Activated CD4-positive, alpha-beta memory T cell treated with anti-CD3 and anti-CD28 coated beads, Interleukin-2, amount 10 ng/mL, durations not matched to agents 7 days and 5 days (primary cell): ENCODE results near the gene TBC1D7. TPM values are rescaled to one million over a fixed set of nuclear protein-coding genes. Genes with fewer than 3 reads are reported as not detected.

Experiments
- CTCF ChIA-PET: fragments of 350-600 bp; sonication (Branson Sonifier 250); formaldehyde crosslinking; loops from one replicate; lab custom pipeline; 2021; ENCODE audit warnings: antibody characterized with exemption, inconsistent platforms; lab: Charles Lee
- POLR2A ChIA-PET: fragments of 350-600 bp; sonication (Branson Sonifier 250); formaldehyde crosslinking; loops from one replicate; lab custom pipeline; 2021; ENCODE audit warnings: antibody characterized with exemption; lab: Charles Lee
- DNase-seq: peaks from one replicate; pipeline ENCODE4 v3.0.0-alpha.2; 2020
- H3K27ac Mint-ChIP-seq: one replicate; pipeline ENCODE4 v1.8.0; 2021; ENCODE audit warnings: mild to moderate bottlenecking, mixed read lengths
- H3K27me3 Mint-ChIP-seq: one replicate; pipeline ENCODE4 v1.8.0; 2021; ENCODE audit warnings: mixed read lengths
- H3K36me3 Mint-ChIP-seq: one replicate; pipeline ENCODE4 v1.8.0; 2021; ENCODE audit warnings: low read depth, mixed read lengths
- H3K4me1 Mint-ChIP-seq: one replicate; pipeline ENCODE4 v1.8.0; 2021; ENCODE audit warnings: mixed read lengths
- H3K4me3 Mint-ChIP-seq: one replicate; pipeline ENCODE4 v1.8.0; 2021; ENCODE audit warnings: mild to moderate bottlenecking, mixed read lengths
- H3K9me3 Mint-ChIP-seq: one replicate; pipeline ENCODE4 v1.8.0; 2021; ENCODE audit warnings: mixed read lengths
- total RNA-seq, 2 experiments: library from RNA; stranded (reverse); gene quantifications; one replicate each; pipeline ENCODE4 v1.2.3, GENCODE V29; 2021

TBC1D7 gene
- total RNA-seq, 2 experiments from 2014 or later: 18.7 to 19.1 TPM

GRCh38 chr6:13297391-13297790, 30.9 kb downstream of the TBC1D7 start:
- no peak for DNase-seq
- Mint-ChIP-seq H3K27me3 (no peaks in the 10 kb centered on the region), H3K27ac (no peak overlapping the region), H3K9me3 (no peaks in the 10 kb centered on the region), H3K4me1 (peaks cover 6% of the 10 kb centered on the region), H3K4me3 (no peak overlapping the region), H3K36me3 (peaks cover 43% of the 10 kb centered on the region)
- CTCF ChIA-PET: interaction anchor here (0.5 kb wide), 1 partner anchor 8 kb away, joined by 4 read pairs; no protein-coding TSS in a partner anchor
- POLR2A ChIA-PET: interaction anchor here (1.8 kb wide), 1 partner anchor 31 kb away, joined by 4 read pairs; the partner anchor contains the start of gene TBC1D7

DNA sequence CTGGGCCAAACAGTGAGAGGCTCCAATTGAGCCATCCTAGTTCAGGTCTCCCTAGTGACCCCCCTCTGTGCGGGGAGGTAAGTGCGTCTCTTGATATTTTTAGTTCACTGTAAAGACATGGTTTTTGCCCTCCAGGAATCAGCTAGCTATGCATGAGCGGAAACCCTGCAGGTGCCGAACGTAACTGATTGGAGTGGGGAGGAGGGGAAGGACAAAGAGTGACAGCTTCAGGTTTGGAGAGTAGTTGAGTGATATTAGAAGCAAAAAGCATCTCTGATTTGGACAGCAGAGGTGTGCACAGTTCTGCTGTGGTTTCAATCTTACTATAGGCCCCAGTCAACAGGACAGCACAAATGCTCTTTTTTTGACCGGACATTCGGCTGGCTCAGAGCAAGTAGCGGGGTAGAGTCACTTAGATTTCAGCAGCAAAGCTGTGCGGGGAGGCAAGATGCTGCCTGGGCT, 31.8 kb downstream of the TBC1D7 start:
- no peaks in the 10 kb centered on the region for H3K27me3 Mint-ChIP-seq
- H3K9me3 Mint-ChIP-seq: no peaks in the 10 kb centered on the region
- CTCF ChIA-PET: no interaction called here
- no peak for DNase-seq
- POLR2A ChIA-PET: interaction anchor here (1.8 kb wide), 1 partner anchor 31 kb away, joined by 4 read pairs; the partner anchor contains the start of gene TBC1D7
- H3K27ac Mint-ChIP-seq: no peak overlapping the region
- H3K4me3 Mint-ChIP-seq: no peak overlapping the region
- peaks cover 2% of the 10 kb centered on the region for H3K4me1 Mint-ChIP-seq
- H3K36me3 Mint-ChIP-seq: peaks cover 39% of the 10 kb centered on the region

DNA sequence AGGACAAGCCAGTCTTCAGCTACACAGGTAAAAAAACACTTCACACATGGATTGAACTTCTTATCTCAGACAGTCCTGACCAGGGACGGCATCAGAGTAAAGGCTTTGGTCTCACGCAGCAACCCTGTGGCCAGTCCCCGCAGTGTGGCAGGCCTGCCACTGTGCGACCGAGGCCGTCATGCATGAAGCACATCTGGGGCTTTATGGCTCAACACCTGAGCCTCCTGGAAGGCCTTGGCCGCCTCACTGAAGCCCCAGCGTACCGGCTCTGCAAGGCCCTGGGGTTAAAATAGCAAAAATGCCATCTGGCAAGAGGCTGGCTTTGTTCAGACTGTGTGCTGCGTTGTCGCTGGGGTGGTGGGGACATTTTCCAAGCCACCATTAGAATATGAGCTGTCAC, 32.8 kb downstream of the TBC1D7 start:
- ChIA-PET CTCF (no interaction called here), POLR2A (no interaction called here)
- Mint-ChIP-seq H3K9me3 (no peaks in the 10 kb centered on the region), H3K4me3 (no peak overlapping the region), H3K27me3 (no peaks in the 10 kb centered on the region), H3K36me3 (peaks cover 34% of the 10 kb centered on the region), H3K27ac (no peak overlapping the region), H3K4me1 (no peaks in the 10 kb centered on the region)
- DNase-seq: no peak

DNA sequence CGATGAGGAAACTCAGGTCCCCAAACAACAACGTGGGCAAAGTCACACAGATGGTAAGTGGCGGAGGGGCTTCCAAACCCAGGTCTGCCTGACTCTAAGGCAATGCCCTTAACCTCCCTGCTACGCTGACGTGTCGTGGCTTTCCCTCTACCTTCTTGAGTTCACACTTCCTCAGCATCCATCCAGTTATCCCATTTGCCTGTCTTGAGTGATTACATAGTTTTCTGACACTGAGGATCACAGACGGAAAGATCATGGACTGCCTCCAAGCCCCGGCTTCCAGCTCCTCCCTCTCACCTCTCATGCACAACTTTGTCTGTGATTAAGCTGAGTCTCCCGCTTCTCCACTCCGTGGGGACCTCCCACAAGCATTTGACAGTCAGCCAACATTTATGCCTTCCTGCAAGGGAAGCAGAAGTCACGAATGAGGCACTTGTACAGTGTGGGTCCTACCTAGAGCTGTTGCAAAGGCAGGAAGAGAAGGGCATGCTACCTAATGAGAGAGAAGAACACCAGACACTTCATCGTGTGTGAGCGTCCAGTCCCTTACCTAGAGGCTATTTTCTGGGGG, 33.8 kb downstream of the TBC1D7 start:
- Mint-ChIP-seq H3K4me3 (no peak overlapping the region), H3K27me3 (no peaks in the 10 kb centered on the region), H3K4me1 (no peaks in the 10 kb centered on the region), H3K27ac (no peak overlapping the region), H3K9me3 (peaks cover 3% of the 10 kb centered on the region), H3K36me3 (peaks cover 34% of the 10 kb centered on the region)
- POLR2A ChIA-PET: no interaction called here
- CTCF ChIA-PET: no interaction called here
- DNase-seq: no peak

GRCh38 chr6:13292774-13293173, 35.6 kb downstream of the TBC1D7 start:
- DNase-seq: no peak
- Mint-ChIP-seq H3K36me3 (peaks cover 39% of the 10 kb centered on the region), H3K27ac (no peak overlapping the region), H3K4me1 (no peaks in the 10 kb centered on the region), H3K4me3 (no peak overlapping the region), H3K9me3 (peaks cover 6% of the 10 kb centered on the region), H3K27me3 (no peaks in the 10 kb centered on the region)
- ChIA-PET POLR2A (no interaction called here), CTCF (no interaction called here)

DNA sequence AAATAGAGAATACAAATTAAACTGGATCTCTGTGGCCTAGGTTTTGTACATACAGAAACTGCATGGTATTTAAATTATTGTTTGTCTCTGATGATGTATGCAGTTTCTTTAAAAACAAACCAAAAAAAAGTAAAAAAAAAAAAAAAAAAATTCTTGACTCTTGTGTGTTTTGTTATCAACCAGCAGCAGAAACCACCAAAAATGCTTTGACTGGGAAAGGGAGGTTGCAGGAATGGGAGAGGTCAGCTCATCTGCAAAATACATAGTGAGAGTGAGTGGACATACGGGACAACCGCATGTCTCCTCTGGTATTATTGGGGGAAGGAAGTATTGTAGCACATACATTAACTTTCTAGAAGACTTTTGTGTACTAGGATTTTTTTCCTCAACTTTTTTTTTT, 38.0 kb downstream of the TBC1D7 start:
- H3K9me3 Mint-ChIP-seq: peaks cover 20% of the 10 kb centered on the region
- POLR2A ChIA-PET: no interaction called here

DNA sequence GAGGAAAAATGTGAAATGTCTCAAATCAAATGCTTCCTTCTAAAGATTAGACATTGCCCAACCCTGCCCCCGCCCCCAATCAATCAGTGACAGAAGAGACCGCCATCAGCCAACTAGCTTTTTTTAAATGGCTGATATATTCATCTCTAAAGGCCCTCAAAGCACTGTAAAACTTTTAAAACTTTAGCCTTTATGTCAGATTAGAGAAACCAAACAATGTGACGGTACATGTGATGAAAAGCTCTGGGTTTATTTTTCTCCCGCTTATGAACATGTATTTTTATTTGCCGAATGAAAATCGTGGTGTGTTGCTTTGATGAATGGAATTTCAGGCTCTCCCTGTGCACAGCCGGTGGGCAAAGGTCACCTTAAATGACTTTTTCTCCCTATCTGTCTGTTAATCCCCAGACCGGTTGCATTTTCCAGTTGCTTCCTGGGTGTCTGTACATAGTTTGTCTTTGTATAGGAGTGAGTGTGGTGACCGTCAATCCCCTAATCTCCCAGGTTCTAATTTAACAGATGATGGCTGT, 38.5 kb downstream of the TBC1D7 start:
- Mint-ChIP-seq H3K4me1 (no peaks in the 10 kb centered on the region), H3K36me3 (peaks cover 55% of the 10 kb centered on the region), H3K9me3 (peaks cover 20% of the 10 kb centered on the region), H3K27me3 (no peaks in the 10 kb centered on the region), H3K27ac (no peak overlapping the region), H3K4me3 (no peak overlapping the region)
- no peak for DNase-seq
- CTCF ChIA-PET: interaction anchor here (1.1 kb wide), 1 partner anchor 13 kb away, joined by 3 read pairs; no protein-coding TSS in a partner anchor
- POLR2A ChIA-PET: no interaction called here

More for the DNA sequence above, 38.0 kb downstream of the TBC1D7 start:
- Mint-ChIP-seq H3K27me3 (no peaks in the 10 kb centered on the region), H3K4me1 (no peaks in the 10 kb centered on the region), H3K4me3 (no peak overlapping the region), H3K27ac (no peak overlapping the region), H3K36me3 (peaks cover 59% of the 10 kb centered on the region)
- no peak for DNase-seq
- CTCF ChIA-PET: no interaction called here

DNA sequence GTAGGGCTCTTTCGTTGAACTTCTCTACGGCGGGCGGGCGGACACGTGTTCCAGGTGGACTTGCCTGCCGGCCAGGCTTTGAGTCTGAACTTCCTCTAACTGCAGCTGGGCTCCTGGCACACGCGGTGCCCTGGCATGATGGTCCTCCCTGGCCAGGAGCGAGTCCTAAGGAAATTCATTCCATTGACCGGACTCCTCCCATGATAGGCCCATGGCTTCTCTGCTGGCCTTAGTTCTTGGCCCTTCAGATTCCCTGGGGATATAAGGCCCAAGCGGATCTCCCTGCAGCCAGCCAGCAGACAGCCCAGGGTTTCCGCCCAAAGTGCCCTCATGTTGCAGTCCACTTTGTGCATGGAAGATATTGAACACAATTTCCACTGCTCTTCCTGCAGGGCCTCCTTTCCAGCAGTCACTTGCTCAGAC, 39.4 kb downstream of the TBC1D7 start:
- Mint-ChIP-seq H3K36me3 (peaks cover 46% of the 10 kb centered on the region), H3K4me3 (no peak overlapping the region), H3K27me3 (no peaks in the 10 kb centered on the region), H3K4me1 (no peaks in the 10 kb centered on the region), H3K27ac (no peak overlapping the region), H3K9me3 (peaks cover 20% of the 10 kb centered on the region)
- ChIA-PET CTCF (interaction anchor here (0.8 to 1.1 kb wide), 2 partner anchors 8 to 14 kb away, joined by 3 to 4 read pairs; no protein-coding TSS in a partner anchor), POLR2A (no interaction called here)
- DNase-seq: no peak

DNA sequence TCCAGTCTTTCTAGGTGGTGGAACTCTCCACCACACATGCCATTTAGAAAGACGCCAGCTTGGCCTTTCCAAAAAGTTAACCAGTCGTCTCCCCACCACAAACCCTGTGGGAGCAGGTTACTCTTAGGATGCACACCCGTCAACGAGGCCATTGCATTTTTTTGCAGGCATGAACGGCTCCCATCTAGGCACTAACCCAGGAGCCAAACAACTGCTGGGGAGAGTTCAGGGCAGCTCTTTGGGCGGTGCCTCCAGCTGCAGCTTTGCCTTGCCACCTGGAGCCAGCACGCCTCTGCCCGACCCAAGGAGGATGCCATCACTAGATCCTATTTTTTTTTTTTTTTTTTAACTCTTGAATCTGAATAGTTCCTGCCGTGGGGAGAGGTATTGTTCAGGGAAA, 39.9 kb downstream of the TBC1D7 start:
- peaks cover 20% of the 10 kb centered on the region for H3K9me3 Mint-ChIP-seq
- peaks cover 43% of the 10 kb centered on the region for H3K36me3 Mint-ChIP-seq
- H3K27me3 Mint-ChIP-seq: no peaks in the 10 kb centered on the region
- H3K4me1 Mint-ChIP-seq: no peaks in the 10 kb centered on the region
- DNase-seq: peak; percentile 5
- no peak overlapping the region for H3K4me3 Mint-ChIP-seq
- H3K27ac Mint-ChIP-seq: no peak overlapping the region
- CTCF ChIA-PET: interaction anchor here (0.8 kb wide), 1 partner anchor 9 kb away, joined by 4 read pairs; no protein-coding TSS in a partner anchor
- POLR2A ChIA-PET: interaction anchor here (1.1 kb wide), 1 partner anchor 40 kb away, joined by 3 read pairs; the partner anchor contains the start of gene TBC1D7

DNA sequence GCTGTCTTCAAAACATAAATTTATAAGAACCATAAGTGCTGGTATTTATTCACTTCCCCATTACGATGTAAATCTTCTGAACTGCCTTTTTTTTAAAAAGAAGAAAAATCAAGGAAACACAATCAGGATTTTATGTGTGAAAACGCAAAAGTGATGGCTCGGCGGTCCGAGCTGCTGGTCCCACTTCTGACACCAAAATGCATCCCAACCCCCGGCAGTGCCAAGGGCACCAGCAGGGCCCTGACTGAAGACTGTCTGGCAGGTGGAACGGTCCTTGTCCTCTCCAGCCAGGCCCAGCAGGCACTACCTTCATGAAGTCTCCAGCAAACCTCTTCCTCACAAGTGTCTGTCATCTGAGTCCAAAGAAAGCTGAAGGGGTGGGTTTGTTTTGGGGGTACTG, 41.2 kb downstream of the TBC1D7 start:
- H3K27me3 Mint-ChIP-seq: no peaks in the 10 kb centered on the region
- H3K4me1 Mint-ChIP-seq: peaks cover under 1% of the 10 kb centered on the region
- DNase-seq: no peak
- ChIA-PET CTCF (no interaction called here), POLR2A (interaction anchor here (1.1 kb wide), 1 partner anchor 41 kb away, joined by 3 read pairs; the partner anchor contains the start of gene TBC1D7)
- peaks cover 20% of the 10 kb centered on the region for H3K9me3 Mint-ChIP-seq
- H3K27ac Mint-ChIP-seq: no peak overlapping the region
- peaks cover 36% of the 10 kb centered on the region for H3K36me3 Mint-ChIP-seq
- H3K4me3 Mint-ChIP-seq: no peak overlapping the region

- Mint-ChIP-seq H3K4me1 (peaks cover 2% of the 10 kb centered on the region), H3K27me3 (no peaks in the 10 kb centered on the region), H3K4me3 (no peak overlapping the region), H3K36me3 (peaks cover 36% of the 10 kb centered on the region), H3K9me3 (peaks cover 20% of the 10 kb centered on the region), H3K27ac (no peak overlapping the region)
- ChIA-PET POLR2A (no interaction called here), CTCF (no interaction called here)
- no peak for DNase-seq
These were observed 42.2 kb downstream of the TBC1D7 start for GRCh38 chr6:13286181-13286580.

- ChIA-PET CTCF (no interaction called here), POLR2A (no interaction called here)
- peaks cover 36% of the 10 kb centered on the region for H3K36me3 Mint-ChIP-seq
- no peaks in the 10 kb centered on the region for H3K27me3 Mint-ChIP-seq
- DNase-seq: no peak
- H3K4me1 Mint-ChIP-seq: peaks cover 2% of the 10 kb centered on the region
- no peak overlapping the region for H3K4me3 Mint-ChIP-seq
- H3K27ac Mint-ChIP-seq: no peak overlapping the region
- H3K9me3 Mint-ChIP-seq: peaks cover 20% of the 10 kb centered on the region
These were observed 42.6 kb downstream of the TBC1D7 start for GRCh38 chr6:13285705-13286104.

GRCh38 chr6:13284646-13285045, 43.7 kb downstream of the TBC1D7 start:
- DNase-seq: no peak
- Mint-ChIP-seq H3K4me3 (no peak overlapping the region), H3K36me3 (peaks cover 29% of the 10 kb centered on the region), H3K4me1 (peaks cover 4% of the 10 kb centered on the region), H3K27me3 (no peaks in the 10 kb centered on the region), H3K27ac (no peak overlapping the region), H3K9me3 (peaks cover 17% of the 10 kb centered on the region)
- ChIA-PET POLR2A (no interaction called here), CTCF (no interaction called here)
